Gastrocnemius medialis (tissue), 4 donors: ENCODE data around the gene PLIN4.

Experiments
- POLR2A ChIP-seq, 2 donors: fragments of 450-650 bp; IDR thresholded peaks; one replicate each; pipeline ENCODE4 v1.6.1; 2017; ENCODE audit warnings: antibody characterized with exemption in 2 of 2, mild to moderate bottlenecking in 2 of 2, moderate library complexity in 2 of 2
- TF ChIP-seq, protein P1 (sequence below), 5 experiments: fragments of 450-650 bp in 3 of 5; fragments of 200-600 bp in 2 of 5; sonication (generic) in 2 of 5; IDR thresholded peaks in 4 of 5; conservative IDR thresholded peaks in 1 of 5; 1 replicate in 4 of 5; 2 replicates in 1 of 5; pipeline ENCODE4 v1.5.1; 2016 to 2019; ENCODE audit warnings: antibody characterized with exemption in 5 of 5, mild to moderate bottlenecking in 3 of 5, moderate library complexity in 3 of 5

- TF ChIP-seq POLR2A (IDR thresholded peaks at IDR 0.05): peak; percentile 45 to 84
- TF ChIP-seq, protein P1, sequence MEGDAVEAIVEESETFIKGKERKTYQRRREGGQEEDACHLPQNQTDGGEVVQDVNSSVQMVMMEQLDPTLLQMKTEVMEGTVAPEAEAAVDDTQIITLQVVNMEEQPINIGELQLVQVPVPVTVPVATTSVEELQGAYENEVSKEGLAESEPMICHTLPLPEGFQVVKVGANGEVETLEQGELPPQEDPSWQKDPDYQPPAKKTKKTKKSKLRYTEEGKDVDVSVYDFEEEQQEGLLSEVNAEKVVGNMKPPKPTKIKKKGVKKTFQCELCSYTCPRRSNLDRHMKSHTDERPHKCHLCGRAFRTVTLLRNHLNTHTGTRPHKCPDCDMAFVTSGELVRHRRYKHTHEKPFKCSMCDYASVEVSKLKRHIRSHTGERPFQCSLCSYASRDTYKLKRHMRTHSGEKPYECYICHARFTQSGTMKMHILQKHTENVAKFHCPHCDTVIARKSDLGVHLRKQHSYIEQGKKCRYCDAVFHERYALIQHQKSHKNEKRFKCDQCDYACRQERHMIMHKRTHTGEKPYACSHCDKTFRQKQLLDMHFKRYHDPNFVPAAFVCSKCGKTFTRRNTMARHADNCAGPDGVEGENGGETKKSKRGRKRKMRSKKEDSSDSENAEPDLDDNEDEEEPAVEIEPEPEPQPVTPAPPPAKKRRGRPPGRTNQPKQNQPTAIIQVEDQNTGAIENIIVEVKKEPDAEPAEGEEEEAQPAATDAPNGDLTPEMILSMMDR (IDR thresholded peaks at IDR 0.05 in 4 of 5, conservative IDR thresholded peaks at IDR 0.05 in 1 of 5): no peak
These were observed 46.7 kb downstream of the PLIN4 start for GRCh38 chr19:4471403-4472173.
